OCI-LY1 (cell line): ENCODE results near the gene ARMH3.

ENCODE experiments used
- H2AFZ ChIP-seq: fragments of 200-600 bp; sonication (generic), shearing (Covaris generic); 2 replicates; pipeline ENCODE4 v1.6.0; 2014; ENCODE audit warnings: antibody characterized with exemption, mild to moderate bottlenecking, low read length
- H3F3A ChIP-seq: fragments of 200-600 bp; sonication (generic), shearing (Covaris generic); 2 replicates; pipeline ENCODE4 v1.6.0; 2014; ENCODE audit warnings: mild to moderate bottlenecking, antibody characterized with exemption, low read length, moderate library complexity; ENCODE audit not compliant: insufficient read depth
- H3K27ac ChIP-seq: fragments of 200-600 bp; sonication (generic); 2 replicates; pipeline ENCODE4 v1.5.1; 2014; ENCODE audit warnings: low read length, mixed run types, mild to moderate bottlenecking, low read depth; ENCODE audit not compliant: poor library complexity, severe bottlenecking
- H3K27me3 ChIP-seq: fragments of 200-600 bp; sonication (generic); 2 replicates; pipeline ENCODE4 v1.6.0; 2014; ENCODE audit warnings: antibody characterized with exemption, mild to moderate bottlenecking, low read length, moderate library complexity; ENCODE audit not compliant: insufficient read depth
- H3K36me3 ChIP-seq: fragments of 200-600 bp; sonication (generic); 2 replicates; pipeline ENCODE4 v1.6.1; 2014; ENCODE audit warnings: mild to moderate bottlenecking, antibody characterized with exemption, low read length, moderate library complexity, mixed read lengths; ENCODE audit not compliant: insufficient read depth
- H3K4me1 ChIP-seq: fragments of 200-600 bp; sonication (generic); 2 replicates; pipeline ENCODE4 v1.5.1; 2014; ENCODE audit warnings: mild to moderate bottlenecking, low read length, moderate library complexity; ENCODE audit not compliant: insufficient read depth, severe bottlenecking
- H3K4me2 ChIP-seq: fragments of 200-600 bp; sonication (generic), shearing (Covaris generic); 2 replicates; pipeline ENCODE4 v1.6.1; 2014; ENCODE audit warnings: low read length
- H3K4me3 ChIP-seq: fragments of 200-600 bp; sonication (generic); 2 replicates; pipeline ENCODE4 v1.5.1; 2014; ENCODE audit warnings: low read length, low read depth, mild to moderate bottlenecking, mixed read lengths; ENCODE audit not compliant: poor library complexity, severe bottlenecking
- H3K79me2 ChIP-seq: fragments of 200-600 bp; shearing (Covaris generic); 2 replicates; pipeline ENCODE4 v1.6.1; 2016; ENCODE audit warnings: mixed run types, low read length, mixed read lengths; ENCODE audit not compliant: insufficient read depth
- H3K9ac ChIP-seq: fragments of 200-600 bp; sonication (generic), shearing (Covaris generic); 2 replicates; pipeline ENCODE4 v1.6.1; 2014; ENCODE audit warnings: mild to moderate bottlenecking, low read length, mixed read lengths
- H3K9me2 ChIP-seq: fragments of 200-600 bp; sonication (generic), shearing (Covaris generic); 2 replicates; pipeline ENCODE4 v1.6.1; 2014; ENCODE audit warnings: low read depth, mild to moderate bottlenecking, low read length, mixed read lengths
- H3K9me3 ChIP-seq: fragments of 200-600 bp; shearing (Covaris generic); 2 replicates; pipeline ENCODE4 v1.6.1; 2014; ENCODE audit warnings: low read length, mixed read lengths
- H4K20me1 ChIP-seq: fragments of 200-600 bp; sonication (generic), shearing (Covaris generic); 2 replicates; pipeline ENCODE4 v1.6.0; 2016; ENCODE audit warnings: mild to moderate bottlenecking, low read length; ENCODE audit not compliant: insufficient read depth
- CTCF ChIP-seq: fragments of 200-600 bp; sonication (generic), shearing (Covaris generic); IDR thresholded peaks from 2 replicates; pipeline ENCODE4 v1.5.1; 2017; ENCODE audit warnings: mild to moderate bottlenecking, antibody characterized with exemption, low read length, moderate library complexity, mixed read lengths
- EZH2 ChIP-seq: fragments of 200-600 bp; sonication (generic), shearing (Covaris generic); IDR thresholded peaks from 2 replicates; pipeline ENCODE4 v1.8.0; 2017; ENCODE audit warnings: borderline replicate concordance, mixed run types, mild to moderate bottlenecking, antibody characterized with exemption, low read length, moderate library complexity, mixed read lengths

Gene ARMH3

DNA sequence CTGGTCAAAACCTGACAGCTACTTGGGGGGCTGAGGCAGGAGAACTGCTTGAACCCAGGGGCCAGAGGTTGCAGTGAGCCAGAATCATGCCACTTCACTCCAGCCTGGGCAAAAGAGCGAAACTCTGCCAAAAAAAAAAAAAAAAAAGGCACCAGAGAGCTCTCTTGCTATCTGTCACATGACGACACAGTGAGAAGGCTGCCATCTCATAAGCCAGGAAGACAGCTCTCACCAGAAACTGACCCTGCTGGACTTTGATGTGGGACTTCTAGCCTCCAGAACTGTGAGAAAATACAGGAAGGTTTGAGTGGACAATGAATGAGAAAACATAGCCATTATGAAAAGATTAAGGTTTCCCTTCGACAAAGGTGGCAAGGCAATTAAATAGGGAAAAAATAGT lies 161.2 kb downstream of the ARMH3 start:
- Histone ChIP-seq H3K27me3 (no peaks in the 10 kb centered on the region), H3F3A (no peaks in the 10 kb centered on the region), H3K79me2 (no peaks in the 10 kb centered on the region), H2AFZ (no peak overlapping the region), H3K9ac (no peak overlapping the region), H3K4me2 (no peak overlapping the region), H3K36me3 (no peaks in the 10 kb centered on the region), H4K20me1 (no peaks in the 10 kb centered on the region), H3K9me3 (no peaks in the 10 kb centered on the region), H3K4me1 (no peaks in the 10 kb centered on the region), H3K27ac (no peak overlapping the region), H3K4me3 (no peak overlapping the region), H3K9me2 (no peaks in the 10 kb centered on the region)
- TF ChIP-seq EZH2 (no peak), CTCF (no peak)

- H3K9me2 ChIP-seq = no peaks in the 10 kb centered on the region
- TF ChIP-seq EZH2 (no peak), CTCF (no peak)
- no peaks in the 10 kb centered on the region for H3F3A ChIP-seq
- no peaks in the 10 kb centered on the region for H4K20me1 ChIP-seq
- H3K4me1 ChIP-seq = no peaks in the 10 kb centered on the region
- no peaks in the 10 kb centered on the region for H3K9me3 ChIP-seq
- no peak overlapping the region for H3K4me3 ChIP-seq
- no peak overlapping the region for H3K9ac ChIP-seq
- H3K4me2 ChIP-seq = no peak overlapping the region
- no peaks in the 10 kb centered on the region for H3K27me3 ChIP-seq
- H3K79me2 ChIP-seq = no peaks in the 10 kb centered on the region
- H3K36me3 ChIP-seq = no peaks in the 10 kb centered on the region
- H3K27ac ChIP-seq = no peak overlapping the region
- no peak overlapping the region for H2AFZ ChIP-seq
Measured at GRCh38 chr10:101894266-101894665, 161.7 kb downstream of the ARMH3 start.

DNA sequence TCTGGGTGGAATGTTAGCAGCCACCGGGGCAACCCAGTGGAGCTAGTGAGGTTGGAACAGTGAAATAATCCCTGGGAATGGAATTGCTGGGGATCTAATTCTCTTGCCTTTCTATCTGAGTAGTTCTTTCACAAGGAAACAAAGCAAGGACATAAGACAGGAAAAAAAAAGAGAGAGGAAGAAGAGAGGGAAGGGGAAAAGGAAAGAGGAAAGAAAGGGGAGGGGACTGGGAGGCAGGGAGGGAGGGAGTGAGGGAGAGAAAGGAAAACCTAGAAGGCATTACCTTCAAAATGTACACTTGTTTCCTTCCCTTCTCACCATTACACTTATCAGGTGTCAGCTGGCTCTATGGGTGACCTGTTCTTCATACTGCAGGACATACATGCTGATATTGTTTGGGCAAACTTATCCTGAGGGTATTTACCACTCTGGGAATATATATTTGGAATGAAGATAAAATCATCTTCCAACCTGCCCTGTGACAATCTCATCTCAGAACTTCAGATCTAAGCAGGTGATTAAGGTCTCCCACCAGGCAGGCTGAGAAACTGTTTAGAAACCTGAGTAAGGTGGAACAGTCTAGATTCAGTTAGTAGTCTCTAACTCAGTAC lies 162.4 kb downstream of the ARMH3 start:
- Histone ChIP-seq H3K27me3 (no peaks in the 10 kb centered on the region), H3K4me1 (no peaks in the 10 kb centered on the region), H2AFZ (no peak overlapping the region), H3K36me3 (no peaks in the 10 kb centered on the region), H3K9me2 (no peaks in the 10 kb centered on the region), H3K79me2 (no peaks in the 10 kb centered on the region), H3F3A (no peaks in the 10 kb centered on the region), H3K4me3 (no peak overlapping the region), H3K27ac (no peak overlapping the region), H3K4me2 (no peak overlapping the region), H3K9me3 (no peaks in the 10 kb centered on the region), H4K20me1 (no peaks in the 10 kb centered on the region), H3K9ac (no peak overlapping the region)
- no peak for TF ChIP-seq CTCF
- no peak for TF ChIP-seq EZH2
